ENCODE measurements around the gene TMEM209. TPM values are rescaled to one million over a fixed set of nuclear protein-coding genes. Genes with fewer than 3 reads are reported as not detected.

Gene TMEM209
- total RNA-seq, 1 donor from 2014 or later = 22.1 TPM

DNA sequence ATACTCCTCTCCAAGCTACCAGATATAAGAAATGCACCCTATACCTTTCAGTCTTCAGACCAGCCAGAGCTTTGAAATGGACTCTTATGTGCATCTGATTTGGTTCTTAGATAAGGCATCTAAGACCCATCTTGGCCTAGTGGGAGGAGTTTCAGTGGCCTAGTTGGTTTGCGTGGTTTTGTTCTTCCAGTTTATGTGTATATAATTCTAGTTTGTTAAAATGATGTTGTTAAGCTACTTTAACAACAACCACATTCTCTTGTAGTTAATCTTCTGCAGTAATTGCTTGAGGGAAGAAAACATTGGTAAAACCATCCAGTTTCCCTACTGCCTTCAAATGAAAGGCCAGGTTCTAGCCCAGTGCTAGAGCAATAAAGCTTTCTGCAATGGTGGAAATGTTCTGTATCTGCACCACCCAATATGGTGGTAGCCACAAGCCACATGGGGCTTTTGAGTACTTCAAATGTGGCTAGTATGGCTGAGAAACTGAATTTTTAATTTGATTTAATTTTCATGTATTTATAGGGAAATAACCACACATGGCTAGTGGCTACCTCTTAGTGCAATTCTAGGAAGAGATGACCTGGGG, 68.5 kb downstream of the TMEM209 start:
- H3K27me3 ChIP-seq (ENCODE audit: control insufficient read depth, insufficient read depth, low read length) = no peaks in the 10 kb centered on the region
- no peak overlapping the region for H3K4me3 ChIP-seq (ENCODE audit: low read depth, low read length)
- TF ChIP-seq, protein P1, sequence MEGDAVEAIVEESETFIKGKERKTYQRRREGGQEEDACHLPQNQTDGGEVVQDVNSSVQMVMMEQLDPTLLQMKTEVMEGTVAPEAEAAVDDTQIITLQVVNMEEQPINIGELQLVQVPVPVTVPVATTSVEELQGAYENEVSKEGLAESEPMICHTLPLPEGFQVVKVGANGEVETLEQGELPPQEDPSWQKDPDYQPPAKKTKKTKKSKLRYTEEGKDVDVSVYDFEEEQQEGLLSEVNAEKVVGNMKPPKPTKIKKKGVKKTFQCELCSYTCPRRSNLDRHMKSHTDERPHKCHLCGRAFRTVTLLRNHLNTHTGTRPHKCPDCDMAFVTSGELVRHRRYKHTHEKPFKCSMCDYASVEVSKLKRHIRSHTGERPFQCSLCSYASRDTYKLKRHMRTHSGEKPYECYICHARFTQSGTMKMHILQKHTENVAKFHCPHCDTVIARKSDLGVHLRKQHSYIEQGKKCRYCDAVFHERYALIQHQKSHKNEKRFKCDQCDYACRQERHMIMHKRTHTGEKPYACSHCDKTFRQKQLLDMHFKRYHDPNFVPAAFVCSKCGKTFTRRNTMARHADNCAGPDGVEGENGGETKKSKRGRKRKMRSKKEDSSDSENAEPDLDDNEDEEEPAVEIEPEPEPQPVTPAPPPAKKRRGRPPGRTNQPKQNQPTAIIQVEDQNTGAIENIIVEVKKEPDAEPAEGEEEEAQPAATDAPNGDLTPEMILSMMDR (IDR thresholded peaks at IDR 0.05; ENCODE audit: insufficient read depth, low read length, poor library complexity, severe bottlenecking) = no peak
- DNase-seq (ENCODE audit: low read depth) = no peak
- H3K36me3 ChIP-seq (ENCODE audit: control insufficient read depth, insufficient read depth, low read length) = peaks cover 1% of the 10 kb centered on the region

DNA sequence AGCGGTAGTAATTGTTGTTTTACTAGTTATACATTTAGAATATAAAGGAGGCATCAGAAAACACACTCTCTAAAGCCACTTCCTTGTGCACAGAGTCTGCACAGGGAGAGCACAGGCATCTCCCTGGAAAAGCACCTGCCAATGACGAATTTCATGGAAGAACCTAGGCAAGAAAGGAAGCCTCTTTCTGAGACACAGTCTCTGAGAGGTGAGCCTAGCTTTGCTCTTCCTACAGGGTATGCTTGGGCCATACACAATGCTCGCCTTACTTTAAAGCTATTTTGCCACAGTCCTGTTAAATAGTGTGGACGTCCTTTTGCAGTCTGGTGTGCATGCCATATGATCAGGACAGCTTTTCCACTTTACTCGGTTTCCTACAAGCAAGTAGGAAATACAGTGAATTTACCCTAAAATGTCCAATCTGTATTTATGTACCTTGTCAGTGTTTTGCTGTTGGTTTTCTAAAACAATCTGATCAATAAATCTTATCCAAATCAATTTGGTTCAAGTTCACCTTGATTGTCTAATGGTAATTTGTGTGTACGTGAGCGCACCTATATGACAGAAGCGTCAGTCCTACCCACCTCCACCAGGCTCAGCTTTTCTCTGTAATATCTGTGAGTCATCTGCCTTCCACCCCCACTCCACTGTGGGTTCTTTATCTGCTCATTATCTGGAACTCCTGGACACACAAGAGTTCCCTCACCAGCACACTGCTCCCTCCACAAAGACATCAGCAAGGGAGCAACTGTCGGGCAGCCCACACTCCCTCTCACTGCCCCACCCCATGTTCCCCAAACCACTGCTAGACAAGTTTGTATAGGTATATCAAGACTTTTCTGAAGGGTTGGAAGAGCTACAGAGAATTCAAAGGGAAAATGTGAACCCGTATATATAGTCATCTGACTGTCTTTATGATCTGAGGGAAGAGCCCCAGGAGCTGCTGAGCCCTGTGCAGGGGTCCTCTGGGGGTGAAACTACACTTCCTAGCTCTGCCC, 69.7 kb downstream of the TMEM209 start:
- no peaks in the 10 kb centered on the region for H3K27me3 ChIP-seq (ENCODE audit: control insufficient read depth, insufficient read depth, low read length)
- DNase-seq (ENCODE audit: low read depth) = no peak
- TF ChIP-seq, protein P1 (IDR thresholded peaks at IDR 0.05; ENCODE audit: insufficient read depth, low read length, poor library complexity, severe bottlenecking) = no peak
- H3K36me3 ChIP-seq (ENCODE audit: control insufficient read depth, insufficient read depth, low read length) = peaks cover 1% of the 10 kb centered on the region
- H3K4me3 ChIP-seq (ENCODE audit: low read depth, low read length) = no peak overlapping the region

DNA sequence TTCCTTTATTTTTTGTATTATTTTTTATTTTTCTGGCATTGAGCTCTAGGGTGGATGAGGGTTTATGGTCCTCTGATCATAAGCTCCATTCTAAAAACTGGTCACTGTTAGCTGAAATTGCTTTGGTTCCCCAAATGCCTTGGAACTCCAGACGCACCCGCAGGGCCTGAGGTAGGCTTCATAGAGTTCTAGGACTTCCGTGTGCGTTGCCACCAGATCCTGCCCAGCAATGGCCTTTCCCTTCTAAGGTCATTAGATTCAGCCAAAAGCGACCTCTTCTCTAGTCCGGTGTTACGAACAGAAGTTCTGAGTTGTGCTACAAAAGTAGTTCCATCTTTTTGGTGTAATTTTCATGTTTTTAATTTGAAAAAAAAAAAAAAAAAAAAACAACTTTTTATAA, 70.5 kb downstream of the TMEM209 start:
- Histone ChIP-seq H3K27me3 (ENCODE audit: control insufficient read depth, insufficient read depth, low read length) (no peaks in the 10 kb centered on the region), H3K4me3 (ENCODE audit: low read depth, low read length) (no peak overlapping the region), H3K36me3 (ENCODE audit: control insufficient read depth, insufficient read depth, low read length) (peaks cover 1% of the 10 kb centered on the region)
- TF ChIP-seq, protein P1 (IDR thresholded peaks at IDR 0.05; ENCODE audit: insufficient read depth, low read length, poor library complexity, severe bottlenecking) = no peak
- no peak for DNase-seq (ENCODE audit: low read depth)

DNA sequence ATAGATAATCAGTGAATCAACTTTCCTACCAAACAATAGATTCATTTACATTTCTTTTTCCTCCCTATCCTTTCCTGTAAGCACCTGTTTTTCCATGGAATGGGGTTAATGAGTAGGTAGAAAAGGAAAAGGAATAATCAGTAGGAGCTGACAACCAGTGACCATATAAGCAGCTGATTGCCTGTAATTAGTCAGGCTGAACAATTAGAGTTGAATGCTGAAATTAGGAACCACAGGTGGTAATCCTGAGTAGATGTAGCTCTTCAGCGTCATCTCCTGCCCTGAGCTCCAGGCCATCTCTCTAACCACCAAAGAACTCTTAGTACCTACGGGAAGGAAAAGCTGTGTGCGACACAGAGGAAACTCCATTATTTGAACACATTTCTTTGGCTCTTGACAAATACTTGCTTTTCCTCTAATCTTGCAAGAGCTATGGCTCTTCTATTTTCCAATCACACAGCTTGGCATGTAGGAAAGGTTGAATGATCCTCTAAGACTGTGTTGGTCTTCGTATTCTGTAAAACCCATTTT, 71.0 kb downstream of the TMEM209 start:
- Histone ChIP-seq H3K27me3 (ENCODE audit: control insufficient read depth, insufficient read depth, low read length) (no peaks in the 10 kb centered on the region), H3K4me3 (ENCODE audit: low read depth, low read length) (no peak overlapping the region), H3K36me3 (ENCODE audit: control insufficient read depth, insufficient read depth, low read length) (peaks cover 3% of the 10 kb centered on the region)
- DNase-seq (ENCODE audit: low read depth) = no peak
- TF ChIP-seq, protein P1 (IDR thresholded peaks at IDR 0.05; ENCODE audit: insufficient read depth, low read length, poor library complexity, severe bottlenecking) = no peak

DNA sequence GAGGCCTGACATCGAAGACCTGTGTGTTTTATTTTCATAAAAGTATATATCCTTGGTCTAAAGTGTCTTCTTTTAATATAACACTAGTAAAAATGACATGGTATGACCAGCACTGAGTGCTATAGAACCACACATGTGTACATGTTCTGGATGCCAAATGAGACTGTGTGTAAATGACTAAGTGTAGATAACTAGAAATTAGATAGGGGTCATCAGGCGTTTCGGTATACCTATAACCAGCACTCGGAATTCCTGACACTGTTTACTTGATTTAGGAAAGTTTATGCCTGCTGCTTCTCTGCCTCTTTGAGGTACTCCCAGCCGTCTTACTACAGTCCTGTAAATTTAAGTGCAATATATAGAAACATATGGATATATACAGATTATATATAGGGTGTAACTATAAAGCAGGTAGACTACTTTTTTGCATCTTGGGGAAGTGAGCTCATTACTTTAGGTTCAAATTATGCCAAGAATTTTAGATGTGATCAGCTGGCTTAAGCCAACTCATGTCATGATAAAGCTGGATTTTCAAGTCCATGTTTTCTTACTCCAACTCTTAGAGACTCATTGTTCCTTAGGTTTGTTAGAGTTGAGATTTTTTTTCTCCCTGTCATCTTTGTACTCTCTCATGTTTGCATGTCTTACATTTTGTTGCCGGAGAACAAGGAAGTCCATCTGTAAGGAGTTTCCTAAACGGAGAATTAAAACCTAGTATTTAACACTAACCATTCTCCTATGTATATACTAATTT, 72.0 kb downstream of the TMEM209 start:
- no peak for DNase-seq (ENCODE audit: low read depth)
- H3K36me3 ChIP-seq (ENCODE audit: control insufficient read depth, insufficient read depth, low read length) = peaks cover 5% of the 10 kb centered on the region
- TF ChIP-seq, protein P1 (IDR thresholded peaks at IDR 0.05; ENCODE audit: insufficient read depth, low read length, poor library complexity, severe bottlenecking) = no peak
- no peak overlapping the region for H3K4me3 ChIP-seq (ENCODE audit: low read depth, low read length)
- H3K27me3 ChIP-seq (ENCODE audit: control insufficient read depth, insufficient read depth, low read length) = no peaks in the 10 kb centered on the region

Measured in kidney epithelial cell (primary cell).